SW480 (cell line): ENCODE data around the gene TKTL2.
A peak's percentile ranks its signal among the peaks of the same experiment; 100 is the strongest.

Experiments
- DNase-seq: peaks from one replicate; pipeline ENCODE4 v3.0.0-alpha.2; 2016; ENCODE audit warnings: low spot score

The TKTL2 gene

GRCh38 chr4:163473576-163473975 lies at the start of gene TKTL2:
Gene TKTL2 (minus strand): TSS chr4:163473754. CDS start chr4:163473734, 20 bp downstream.
- no peak for DNase-seq

- no peak for DNase-seq
Observed at GRCh38 chr4:163515198-163515597, 41.6 kb upstream of the TKTL2 start.

- no peak for DNase-seq
Observed at GRCh38 chr4:163505374-163505773, 31.8 kb upstream of the TKTL2 start.

GRCh38 chr4:163500586-163500985 lies 27.0 kb upstream of the TKTL2 start:
- no peak for DNase-seq

- DNase-seq: peak; percentile 5
Observed at GRCh38 chr4:163495900-163496299, 22.3 kb upstream of the TKTL2 start.

- peak; percentile 88 for DNase-seq
Observed at GRCh38 chr4:163494360-163495241, 21.0 kb upstream of the TKTL2 start, which contains the start of gene TMA16. Gene TMA16 (plus strand): TSS chr4:163494690. CDS start chr4:163494802, 112 bp downstream.

GRCh38 chr4:163493643-163494359 lies 20.2 kb upstream of the TKTL2 start:
- no peak for DNase-seq

- DNase-seq: no peak
Observed at GRCh38 chr4:163492951-163493504, 19.5 kb upstream of the TKTL2 start.

- no peak for DNase-seq
Observed at GRCh38 chr4:163489929-163490328, 16.4 kb upstream of the TKTL2 start.

- no peak for DNase-seq
Observed at GRCh38 chr4:163486321-163486720, 12.8 kb upstream of the TKTL2 start.

- DNase-seq: no peak
Observed at GRCh38 chr4:163485589-163485988, 12.0 kb upstream of the TKTL2 start.

- peak; percentile 12 for DNase-seq
Observed at GRCh38 chr4:163484906-163485305, 11.4 kb upstream of the TKTL2 start.

GRCh38 chr4:163482190-163482589 lies 8.6 kb upstream of the TKTL2 start:
- no peak for DNase-seq

- DNase-seq: no peak
Observed at GRCh38 chr4:163476761-163477438, 3.3 kb upstream of the TKTL2 start.

GRCh38 chr4:163474027-163474426 lies 473 bp upstream of the TKTL2 start:
- no peak for DNase-seq

- no peak for DNase-seq
Observed at GRCh38 chr4:163473130-163473529, 424 bp downstream of the TKTL2 start.

- DNase-seq: no peak
Observed at GRCh38 chr4:163470391-163470790, 3.2 kb downstream of the TKTL2 start.

- no peak for DNase-seq
Observed at GRCh38 chr4:163467082-163467770, 6.3 kb downstream of the TKTL2 start.

- no peak for DNase-seq
Observed at GRCh38 chr4:163462556-163462955, 11.0 kb downstream of the TKTL2 start.

GRCh38 chr4:163448540-163449203 lies 24.9 kb downstream of the TKTL2 start:
- DNase-seq: no peak

- DNase-seq: no peak
Observed at GRCh38 chr4:163447481-163447880, 26.1 kb downstream of the TKTL2 start.
